Adrenal gland (tissue), 12 donors: Measurements from ENCODE around the gene MACROD2. TPM values are rescaled to one million over a fixed set of nuclear protein-coding genes. Genes with fewer than 3 reads are reported as not detected.

Source experiments
- DNase-seq, 7 donors: peaks; one replicate each; pipeline ENCODE4 v3.0.0-alpha.2; 2019 to 2020
- H3K27ac ChIP-seq, 5 donors: fragments of 200-600 bp; sonication (generic) in 4 of 5; 1 replicate in 3 of 5; 2 replicates in 2 of 5; pipeline versions ENCODE4 v1.5.1 to v1.8.0; 2016 to 2020; ENCODE audit warnings: mild to moderate bottlenecking in 1 of 5
- H3K27me3 ChIP-seq: fragments of 200-600 bp; 2 replicates; pipeline ENCODE4 v1.8.0; 2021
- H3K36me3 ChIP-seq, 2 donors: fragments of 200-600 bp; replicated peaks in 1 of 2; 1 replicate in 1 of 2; 2 replicates in 1 of 2; pipeline versions ENCODE4 v1.5.1 to v1.8.0; 2018 to 2022
- H3K4me1 ChIP-seq, 2 donors: fragments of 200-600 bp; replicated peaks in 1 of 2; 1 replicate in 1 of 2; 2 replicates in 1 of 2; pipeline versions ENCODE4 v1.5.1 to v1.8.0; 2018 to 2021
- H3K4me3 ChIP-seq, 4 donors: fragments of 200-600 bp; sonication (generic) in 3 of 4; one replicate each; pipeline ENCODE4 v1.5.1; 2016 to 2018
- H3K9me3 ChIP-seq, 3 donors: fragments of 200-600 bp; sonication (generic) in 1 of 3; replicated peaks in 1 of 3; 1 replicate in 2 of 3; 2 replicates in 1 of 3; pipeline versions ENCODE4 v1.5.1 to v1.8.0; 2016 to 2021
- CTCF ChIP-seq, 6 experiments: fragments of 450-650 bp in 4 of 6; fragments of 200-600 bp in 2 of 6; sonication (generic) in 1 of 6; IDR thresholded peaks; 1 replicate in 5 of 6; 2 replicates in 1 of 6; pipeline versions ENCODE4 v1.5.1 to v1.8.0; 2016 to 2021; ENCODE audit warnings: antibody characterized with exemption in 6 of 6, mild to moderate bottlenecking in 2 of 6, moderate library complexity in 1 of 6
- POLR2A ChIP-seq, 2 donors: fragments of 450-650 bp; IDR thresholded peaks; one replicate each; pipeline ENCODE4 v1.6.1; 2017; ENCODE audit warnings: antibody characterized with exemption in 2 of 2, mild to moderate bottlenecking in 2 of 2, moderate library complexity in 1 of 2
- WGBS, 4 donors: extraction: QIAGEN DNeasy Blood & Tissue Kit in 2 of 4; methylation state at CpG; one replicate each; pipeline versions ENCODE4 v1.1.5 to v1.1.7; 2013 to 2017; 5-methylcytosine and 5-hydroxymethylcytosine counted together
- intact Hi-C, 2 donors: fragments of 100-400 bp; cut with DNase I; formaldehyde crosslinking; loops; one replicate each; pipeline versions ENCODE4 v1.14.1 to v1.15.0; 2022 to 2023
- polyA plus RNA-seq, 3 donors: library from polyadenylated mRNA; stranded (reverse); fragments of 200-250 nt in 2 of 3; fragments of 350-450 nt in 1 of 3; fragmentation: Illumina TruSeq in 1 of 3; extraction: RNeasy Lipid Tissue Mini Kit (QIAGEN cat#74804) in 1 of 3; gene quantifications; one replicate each; pipeline ENCODE4 v1.2.3, GENCODE V29; 2013 to 2014
- total RNA-seq, 9 donors: library from RNA; depleted of rRNA in 4 of 9; stranded (reverse); fragments of >200 nt in 4 of 9; fragments of 120-200 nt in 1 of 9; fragmentation: NEBNext Ultra II Directional in 1 of 9; extraction: Animal tissue kit (Norgen Biotek cat#: 25700) in 1 of 9; gene quantifications; one replicate each; pipeline versions ENCODE4 v1.1.0 to v1.2.4, GENCODE V29; 2013 to 2023
- donor health status: healthy with polysubstance abuse.
- donor health status: Bipolar disorder and iron deficiency.
- donor health status: DM: yes; HTN: yes; CAD: no.
- donor health status: DM: no; HTN: no; CAD: no.
- donor health status: DM: no; HTN: no; CAD: no.
- donor health status: DM: yes; HTN: yes; CAD: no.

Gene MACROD2
- total and polyA plus RNA-seq, 12 donors = 1.1 to 21.2 (median 6.4) TPM

- Histone ChIP-seq H3K9me3 (no peaks in the 10 kb centered on the region), H3K4me3 (no peak overlapping the region), H3K4me1 (no peaks in the 10 kb centered on the region), H3K27ac (no peak overlapping the region), H3K36me3 (no peaks in the 10 kb centered on the region), H3K27me3 (no peaks in the 10 kb centered on the region)
- no peak for DNase-seq
- WGBS, 4 donors = 77 to 86% (median 81%) methylated on average over 5 of the region's 5 CpGs
- intact Hi-C loops = no loop called here
- TF ChIP-seq POLR2A (IDR thresholded peaks at IDR 0.05) (no peak), CTCF (IDR thresholded peaks at IDR 0.05) (no peak)
These were observed 1227.4 kb downstream of the MACROD2 start for GRCh38 chr20:15222502-15223330.

GRCh38 chr20:15224199-15224598 lies 1228.9 kb downstream of the MACROD2 start:
- TF ChIP-seq CTCF (IDR thresholded peaks at IDR 0.05) (no peak), POLR2A (IDR thresholded peaks at IDR 0.05) (no peak)
- Histone ChIP-seq H3K27ac (no peak overlapping the region), H3K36me3 (no peaks in the 10 kb centered on the region), H3K27me3 (no peaks in the 10 kb centered on the region), H3K4me1 (no peaks in the 10 kb centered on the region), H3K9me3 (no peaks in the 10 kb centered on the region), H3K4me3 (no peak overlapping the region)
- no peak for DNase-seq
- WGBS, 4 donors = 78 to 88% (median 84%) methylated on average over 2 of the region's 2 CpGs
- intact Hi-C loops = no loop called here

GRCh38 chr20:15227102-15227501 lies 1231.8 kb downstream of the MACROD2 start:
- no peak overlapping the region for H3K27ac ChIP-seq
- WGBS, 4 donors = 83 to 94% (median 88%) methylated on average over 3 of the region's 3 CpGs
- no peak overlapping the region for H3K4me3 ChIP-seq
- H3K4me1 ChIP-seq = no peaks in the 10 kb centered on the region
- no peaks in the 10 kb centered on the region for H3K9me3 ChIP-seq
- intact Hi-C loops = no loop called here
- no peaks in the 10 kb centered on the region for H3K27me3 ChIP-seq
- TF ChIP-seq CTCF (IDR thresholded peaks at IDR 0.05) (no peak), POLR2A (IDR thresholded peaks at IDR 0.05) (no peak)
- DNase-seq = no peak
- no peaks in the 10 kb centered on the region for H3K36me3 ChIP-seq

- Histone ChIP-seq H3K27ac (no peak overlapping the region), H3K36me3 (no peaks in the 10 kb centered on the region), H3K4me1 (no peaks in the 10 kb centered on the region), H3K4me3 (no peak overlapping the region), H3K27me3 (no peaks in the 10 kb centered on the region), H3K9me3 (no peaks in the 10 kb centered on the region)
- DNase-seq = no peak
- WGBS, 4 donors = 64 to 80% (median 69%) methylated on average over 1 of the region's 1 CpG
- TF ChIP-seq CTCF (IDR thresholded peaks at IDR 0.05) (no peak), POLR2A (IDR thresholded peaks at IDR 0.05) (no peak)
- intact Hi-C loops = no loop called here
These were observed 1236.9 kb downstream of the MACROD2 start for GRCh38 chr20:15232243-15232642.
